ENCODE data around the gene PTPRN2.

Gene PTPRN2

DNA sequence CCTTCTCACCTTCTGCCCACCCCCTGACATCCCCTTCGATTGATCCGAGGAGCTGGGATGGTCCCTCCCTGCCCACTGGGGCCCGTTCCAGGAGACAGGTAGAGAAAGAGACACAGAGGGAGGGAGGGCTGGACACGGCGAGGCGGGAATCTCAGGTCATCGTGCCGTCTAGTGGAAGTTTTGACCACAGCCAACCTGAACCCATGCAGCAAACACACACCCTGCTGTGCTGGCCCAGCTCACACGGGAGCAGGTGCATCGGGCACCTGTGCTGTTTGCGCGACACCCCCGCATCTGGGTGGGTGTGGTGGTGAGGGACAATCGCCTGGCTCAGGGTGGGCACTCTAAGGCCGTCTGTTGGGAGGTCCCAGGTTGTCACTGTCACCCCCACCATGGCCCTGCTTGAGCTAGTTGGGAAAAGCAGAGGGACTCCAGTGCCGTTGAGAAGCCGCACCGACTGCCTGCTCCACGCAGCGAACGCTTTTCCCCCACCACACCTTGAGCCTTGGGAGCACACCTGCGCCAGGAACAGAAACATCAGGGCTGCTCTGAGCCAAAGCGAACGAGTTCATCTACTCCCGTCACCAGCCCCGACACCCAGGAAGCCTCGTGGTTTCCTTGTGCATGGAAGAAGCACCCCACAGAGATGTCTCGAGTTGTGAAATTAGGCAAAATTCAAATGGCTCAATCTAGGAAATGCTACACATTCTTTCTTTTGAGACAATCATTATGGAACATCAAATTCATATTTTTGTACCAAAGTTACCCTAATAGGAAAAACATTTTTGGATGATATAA is 965.0 kb downstream of the PTPRN2 start:
- DNase-seq (ENCODE audit: low spot score in 2 of 2), result no peak
- peaks cover 4% of the 10 kb centered on the region for H3K36me3 Mint-ChIP-seq (ENCODE audit: insufficient read depth)
- peaks cover 38% of the 10 kb centered on the region for H3K27me3 Mint-ChIP-seq
- ATAC-seq (replicated peaks; ENCODE audit: extremely low read depth, poor library complexity, severe bottlenecking), result no peak
- H3K4me1 Mint-ChIP-seq, result peaks cover 12% of the 10 kb centered on the region
- no peak overlapping the region for H3K4me3 Mint-ChIP-seq
- no peaks in the 10 kb centered on the region for H3K9me3 Mint-ChIP-seq
- H3K27ac Mint-ChIP-seq (ENCODE audit: low read depth), result no peak overlapping the region

DNA sequence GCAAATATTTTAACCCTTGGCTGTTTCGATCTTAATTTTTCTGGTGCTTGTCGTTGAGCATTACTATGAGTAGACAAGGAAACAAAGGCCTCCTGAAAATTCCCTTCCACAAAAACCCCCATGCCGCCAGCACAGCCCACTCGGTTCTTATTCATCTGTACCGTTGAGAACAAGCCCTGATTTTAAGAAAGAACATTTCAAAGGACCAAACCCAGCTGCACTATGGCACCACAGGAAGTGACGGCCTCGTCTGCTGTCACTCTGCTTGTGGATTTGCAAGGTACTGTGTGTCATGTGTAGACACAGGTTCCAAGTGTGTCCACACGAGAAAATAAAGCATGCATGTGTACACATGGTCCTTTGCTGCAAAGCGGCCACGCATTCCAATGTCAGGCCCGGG is 965.6 kb downstream of the PTPRN2 start:
- DNase-seq (ENCODE audit: low spot score in 2 of 2) (no peak), ATAC-seq (replicated peaks; ENCODE audit: extremely low read depth, poor library complexity, severe bottlenecking) (peak; percentile 22)
- Mint-ChIP-seq H3K27ac (ENCODE audit: low read depth) (no peak overlapping the region), H3K27me3 (peaks cover 32% of the 10 kb centered on the region), H3K4me1 (peaks cover 10% of the 10 kb centered on the region), H3K9me3 (no peaks in the 10 kb centered on the region), H3K36me3 (ENCODE audit: insufficient read depth) (peaks cover 4% of the 10 kb centered on the region), H3K4me3 (no peak overlapping the region)

DNA sequence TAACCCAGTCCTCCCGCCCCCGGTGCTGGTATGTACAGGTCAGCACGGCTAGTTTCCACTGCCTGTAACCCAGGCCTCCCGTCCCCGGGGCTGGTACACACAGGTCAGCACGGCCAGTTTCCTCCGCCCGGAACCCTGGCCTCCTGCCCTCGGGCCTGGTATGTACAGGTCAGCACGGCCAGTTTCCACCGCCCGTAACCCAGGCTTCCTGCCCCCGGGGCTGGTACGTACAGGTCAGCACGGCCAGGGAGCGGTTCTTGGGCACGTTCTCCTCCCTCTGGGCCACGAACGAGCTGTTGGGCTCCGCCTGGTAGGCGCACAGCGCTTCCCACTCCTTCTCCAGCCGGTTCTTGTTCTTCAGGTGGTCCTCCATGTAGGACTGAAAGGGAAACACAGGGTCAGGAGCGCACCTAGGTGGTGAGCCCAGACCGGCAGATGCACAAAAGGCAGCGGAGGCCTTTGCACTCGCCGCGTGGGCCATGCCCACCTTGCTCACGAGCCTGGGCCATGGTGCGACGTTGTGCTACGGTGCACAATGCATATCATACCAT is 966.4 kb downstream of the PTPRN2 start:
- Mint-ChIP-seq H3K4me3 (no peak overlapping the region), H3K27ac (ENCODE audit: low read depth) (no peak overlapping the region), H3K4me1 (peaks cover 2% of the 10 kb centered on the region), H3K9me3 (no peaks in the 10 kb centered on the region), H3K36me3 (ENCODE audit: insufficient read depth) (peaks cover 2% of the 10 kb centered on the region), H3K27me3 (peaks cover 24% of the 10 kb centered on the region)
- no peak for DNase-seq (ENCODE audit: low spot score in 2 of 2)
- no peak for ATAC-seq (replicated peaks; ENCODE audit: extremely low read depth, poor library complexity, severe bottlenecking)

DNA sequence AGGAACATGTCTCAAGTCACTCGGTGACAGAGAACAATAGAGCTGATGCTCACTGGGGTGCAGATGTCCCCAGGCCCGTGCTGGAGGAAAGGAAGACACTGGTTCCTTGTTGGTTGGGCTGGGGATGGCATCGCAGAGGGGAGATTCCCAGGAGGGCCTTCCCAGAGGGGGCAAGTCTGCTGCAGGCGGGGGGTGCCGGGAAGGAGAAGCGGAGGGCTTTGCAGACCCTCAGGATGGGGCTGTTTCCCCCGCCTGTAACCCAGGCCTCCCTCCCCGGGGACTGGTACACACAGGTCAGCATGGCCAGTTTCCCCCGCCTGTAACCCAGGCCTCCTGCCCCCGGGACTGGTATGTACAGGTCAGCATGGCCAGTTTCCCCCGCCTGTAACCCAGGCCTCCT is 967.0 kb downstream of the PTPRN2 start:
- no peak overlapping the region for H3K27ac Mint-ChIP-seq (ENCODE audit: low read depth)
- no peak for ATAC-seq (replicated peaks; ENCODE audit: extremely low read depth, poor library complexity, severe bottlenecking)
- DNase-seq (ENCODE audit: low spot score in 2 of 2), result no peak
- peaks cover 20% of the 10 kb centered on the region for H3K27me3 Mint-ChIP-seq
- H3K9me3 Mint-ChIP-seq, result no peaks in the 10 kb centered on the region
- no peaks in the 10 kb centered on the region for H3K4me1 Mint-ChIP-seq
- no peak overlapping the region for H3K4me3 Mint-ChIP-seq
- peaks cover 2% of the 10 kb centered on the region for H3K36me3 Mint-ChIP-seq (ENCODE audit: insufficient read depth)

DNA sequence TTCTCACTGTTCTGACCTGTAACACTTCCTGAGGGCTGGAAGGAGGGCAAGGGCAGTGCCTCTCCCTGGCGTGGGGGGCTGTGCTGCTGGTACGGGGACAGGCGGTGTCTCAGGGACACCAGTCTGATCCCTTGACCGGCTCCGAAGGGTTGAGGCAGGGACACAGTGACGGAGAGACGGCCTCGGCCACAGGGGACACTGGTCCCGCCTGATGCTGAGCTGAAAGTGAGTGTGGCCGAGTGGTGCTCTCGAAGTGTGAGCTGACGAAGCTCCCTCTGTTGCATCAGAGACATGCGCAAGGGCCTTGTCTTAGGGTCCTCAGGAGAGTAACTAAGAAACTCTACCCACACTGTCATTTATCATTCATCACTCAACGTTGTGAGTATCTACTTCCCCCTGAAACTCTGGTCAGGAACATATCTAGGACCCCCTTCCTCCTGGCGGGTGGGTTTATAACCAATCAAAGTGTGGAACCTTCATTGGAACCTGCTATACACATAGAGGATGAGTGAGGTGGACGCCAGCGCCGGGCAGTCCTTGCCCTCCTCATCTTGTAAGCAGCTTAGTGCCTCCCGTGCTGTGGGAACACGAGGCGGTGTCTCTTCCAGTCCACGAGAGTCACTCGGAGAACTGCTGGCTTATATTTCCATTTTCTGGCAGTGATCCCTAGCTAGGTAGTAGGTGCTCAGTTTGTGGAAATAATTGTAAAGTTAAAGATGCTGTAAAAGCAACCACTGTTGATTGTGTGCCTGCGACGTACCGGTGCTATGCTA is 967.7 kb downstream of the PTPRN2 start:
- Mint-ChIP-seq H3K27ac (ENCODE audit: low read depth) (no peak overlapping the region), H3K4me3 (no peak overlapping the region), H3K4me1 (no peaks in the 10 kb centered on the region), H3K9me3 (no peaks in the 10 kb centered on the region), H3K36me3 (ENCODE audit: insufficient read depth) (peaks cover 2% of the 10 kb centered on the region), H3K27me3 (peaks cover 20% of the 10 kb centered on the region)
- no peak for ATAC-seq (replicated peaks; ENCODE audit: extremely low read depth, poor library complexity, severe bottlenecking)
- DNase-seq (ENCODE audit: low spot score in 2 of 2), result no peak

DNA sequence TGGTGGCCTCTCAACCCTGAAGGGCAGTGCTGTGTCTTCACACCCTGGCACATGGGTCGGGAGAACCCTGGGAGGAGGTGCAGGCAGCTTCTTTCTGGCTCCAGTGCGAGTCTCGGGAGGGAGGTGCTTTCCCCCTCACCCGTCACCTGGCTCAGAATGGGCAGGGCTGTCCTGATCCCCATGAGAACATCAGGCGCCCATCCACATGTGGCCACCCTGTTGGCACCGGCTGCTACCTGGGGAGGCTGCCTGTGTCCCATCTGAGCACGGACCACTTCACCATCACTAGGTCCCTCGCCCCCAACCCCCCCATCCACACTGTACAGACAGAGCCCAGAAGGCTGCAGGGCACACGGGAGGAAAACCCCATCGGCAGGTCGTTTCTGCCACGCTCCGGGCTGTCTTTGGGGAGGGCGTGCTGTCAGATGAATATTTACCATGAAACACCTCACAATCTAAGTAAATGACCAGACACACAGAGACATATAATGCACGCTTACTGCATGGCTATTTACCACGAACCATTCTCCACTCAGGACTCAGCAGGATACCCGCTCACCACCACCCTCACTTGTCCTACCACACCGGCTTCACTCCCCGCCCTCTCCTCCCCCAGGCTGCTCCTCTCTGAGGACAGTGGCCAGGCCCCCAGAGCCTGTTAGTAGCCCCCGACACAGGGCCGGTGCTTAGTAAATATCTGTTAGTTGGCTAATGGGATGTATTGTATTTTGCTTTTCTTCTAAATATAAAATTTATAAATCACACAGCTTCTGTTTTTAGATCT is 968.6 kb downstream of the PTPRN2 start:
- Mint-ChIP-seq H3K4me1 (peaks cover 6% of the 10 kb centered on the region), H3K27me3 (peaks cover 18% of the 10 kb centered on the region), H3K36me3 (ENCODE audit: insufficient read depth) (peaks cover 2% of the 10 kb centered on the region), H3K9me3 (no peaks in the 10 kb centered on the region), H3K4me3 (no peak overlapping the region), H3K27ac (ENCODE audit: low read depth) (no peak overlapping the region)
- no peak for DNase-seq (ENCODE audit: low spot score in 2 of 2)
- ATAC-seq (replicated peaks; ENCODE audit: extremely low read depth, poor library complexity, severe bottlenecking), result no peak

DNA sequence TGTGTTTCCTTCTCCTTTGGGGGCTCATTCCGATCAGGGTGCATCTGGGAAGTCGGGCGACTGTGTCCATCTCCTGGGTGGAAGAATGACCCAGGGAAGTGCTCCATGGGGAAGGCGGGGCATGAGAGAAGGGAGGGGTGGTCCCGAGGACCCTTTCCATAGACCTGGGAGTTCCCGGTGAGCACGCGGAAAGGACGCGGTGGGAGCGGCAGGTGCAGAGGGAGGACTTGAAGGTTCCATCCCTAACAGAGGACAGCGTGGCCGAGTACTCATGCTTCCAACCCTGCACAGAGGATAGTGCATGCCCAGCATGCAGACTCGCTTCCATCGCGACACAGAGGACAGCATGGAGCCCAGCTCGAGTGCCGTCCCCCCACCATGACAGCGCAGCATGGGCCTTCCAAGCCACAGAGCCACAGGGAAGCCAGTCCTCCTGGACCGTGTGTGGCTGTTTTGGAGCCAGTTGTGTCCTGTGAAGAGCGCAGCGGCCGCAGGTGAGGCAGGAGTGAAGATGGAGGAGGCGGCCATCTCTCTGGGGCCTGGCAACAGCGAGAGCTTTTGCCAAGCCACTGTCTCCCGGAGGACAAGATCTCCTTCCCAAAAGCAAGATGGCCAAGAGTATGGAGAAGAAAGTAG is 969.4 kb downstream of the PTPRN2 start:
- H3K27ac Mint-ChIP-seq (ENCODE audit: low read depth), result no peak overlapping the region
- no peaks in the 10 kb centered on the region for H3K9me3 Mint-ChIP-seq
- no peak overlapping the region for H3K4me3 Mint-ChIP-seq
- ATAC-seq (replicated peaks; ENCODE audit: extremely low read depth, poor library complexity, severe bottlenecking) (no peak), DNase-seq (ENCODE audit: low spot score in 2 of 2) (no peak)
- peaks cover 9% of the 10 kb centered on the region for H3K4me1 Mint-ChIP-seq
- peaks cover 2% of the 10 kb centered on the region for H3K36me3 Mint-ChIP-seq (ENCODE audit: insufficient read depth)
- H3K27me3 Mint-ChIP-seq, result peaks cover 11% of the 10 kb centered on the region

DNA sequence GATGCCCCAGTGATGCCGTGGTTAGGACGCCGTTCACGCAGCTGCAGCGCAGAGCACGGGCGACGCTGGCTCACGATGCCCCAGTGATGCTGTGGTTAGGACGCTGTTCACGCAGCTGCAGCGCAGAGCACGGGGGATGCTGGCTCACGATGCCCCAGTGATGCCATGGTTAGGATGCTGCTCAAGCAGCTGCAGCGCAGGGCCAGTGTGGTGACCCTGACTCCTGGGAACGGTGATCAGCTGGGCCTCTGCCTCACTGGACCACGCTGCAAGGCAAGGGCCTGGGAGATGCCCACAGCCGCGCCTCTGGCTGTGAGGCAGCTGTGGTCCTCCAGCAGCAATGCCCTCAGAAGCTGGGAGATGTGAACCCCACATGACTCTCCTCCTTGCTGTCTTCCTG is 970.2 kb downstream of the PTPRN2 start:
- DNase-seq (ENCODE audit: low spot score in 2 of 2), result no peak
- Mint-ChIP-seq H3K27me3 (peaks cover 9% of the 10 kb centered on the region), H3K9me3 (no peaks in the 10 kb centered on the region), H3K4me3 (no peak overlapping the region), H3K27ac (ENCODE audit: low read depth) (no peak overlapping the region), H3K36me3 (ENCODE audit: insufficient read depth) (peaks cover 4% of the 10 kb centered on the region), H3K4me1 (peaks cover 11% of the 10 kb centered on the region)
- no peak for ATAC-seq (replicated peaks; ENCODE audit: extremely low read depth, poor library complexity, severe bottlenecking)

DNA sequence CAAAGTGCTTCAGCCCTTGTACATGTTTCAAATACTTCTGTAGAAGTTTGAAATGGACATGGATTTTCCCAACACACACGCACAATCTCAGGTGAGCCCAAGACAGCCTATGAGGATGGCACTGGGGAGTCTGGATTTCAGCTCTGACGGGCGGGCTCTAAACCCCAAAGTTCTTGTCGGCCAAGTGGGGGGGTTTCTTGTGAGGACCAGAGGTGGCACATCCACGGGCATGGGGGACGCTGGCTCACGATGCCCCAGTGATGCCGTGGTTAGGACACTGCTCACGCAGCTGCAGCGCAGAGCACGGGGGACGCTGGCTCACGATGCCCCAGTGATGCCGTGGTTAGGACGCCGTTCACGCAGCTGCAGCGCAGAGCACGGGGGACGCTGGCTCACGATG is 970.7 kb downstream of the PTPRN2 start:
- DNase-seq (ENCODE audit: low spot score in 2 of 2) (no peak), ATAC-seq (replicated peaks; ENCODE audit: extremely low read depth, poor library complexity, severe bottlenecking) (no peak)
- Mint-ChIP-seq H3K4me3 (no peak overlapping the region), H3K4me1 (peaks cover 16% of the 10 kb centered on the region), H3K36me3 (ENCODE audit: insufficient read depth) (peaks cover 2% of the 10 kb centered on the region), H3K9me3 (no peaks in the 10 kb centered on the region), H3K27me3 (peaks cover 5% of the 10 kb centered on the region), H3K27ac (ENCODE audit: low read depth) (no peak overlapping the region)

DNA sequence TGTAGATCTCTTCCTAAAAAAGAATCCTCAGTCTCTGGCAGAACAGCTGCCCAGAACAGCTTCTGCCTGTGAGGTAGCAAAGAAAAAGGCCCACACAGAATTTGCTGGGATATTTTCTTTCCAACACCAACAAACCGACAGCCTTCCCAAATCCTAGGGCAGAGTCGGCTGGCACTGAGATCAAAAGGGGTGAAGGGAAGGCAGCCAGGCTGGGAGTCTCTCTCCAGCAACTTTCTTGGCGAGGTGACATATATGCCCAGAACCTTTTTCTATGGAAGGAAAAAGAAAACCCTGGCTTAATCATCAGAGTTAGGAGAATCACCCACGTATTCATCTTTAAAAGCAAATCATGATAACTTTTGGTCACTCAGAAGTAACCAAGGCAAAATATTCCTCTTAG is 971.2 kb downstream of the PTPRN2 start:
- peaks cover 4% of the 10 kb centered on the region for H3K36me3 Mint-ChIP-seq (ENCODE audit: insufficient read depth)
- no peak overlapping the region for H3K27ac Mint-ChIP-seq (ENCODE audit: low read depth)
- H3K27me3 Mint-ChIP-seq, result no peaks in the 10 kb centered on the region
- H3K4me1 Mint-ChIP-seq, result peaks cover 17% of the 10 kb centered on the region
- no peak for ATAC-seq (replicated peaks; ENCODE audit: extremely low read depth, poor library complexity, severe bottlenecking)
- DNase-seq (ENCODE audit: low spot score in 2 of 2), result no peak
- no peak overlapping the region for H3K4me3 Mint-ChIP-seq
- H3K9me3 Mint-ChIP-seq, result no peaks in the 10 kb centered on the region

DNA sequence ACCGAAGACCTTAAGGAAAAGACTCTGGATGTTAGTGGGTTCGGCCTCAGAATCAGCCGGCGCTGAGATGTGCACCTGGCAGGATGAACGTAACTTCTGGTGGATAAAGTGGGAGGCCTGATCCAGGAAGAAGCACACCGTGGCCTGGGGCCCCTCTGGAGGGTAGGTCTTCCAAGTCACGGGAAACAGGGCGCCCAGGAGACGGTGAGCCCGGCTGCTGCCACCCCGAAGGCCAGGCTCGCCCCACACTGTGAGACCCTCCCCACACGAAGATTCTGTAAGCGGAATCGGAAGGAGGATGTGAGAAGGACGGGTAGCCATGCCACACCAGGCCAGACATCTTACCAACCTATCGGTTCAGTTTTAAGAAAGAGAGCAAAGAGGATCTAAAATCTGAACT is 971.8 kb downstream of the PTPRN2 start:
- Mint-ChIP-seq H3K27me3 (no peaks in the 10 kb centered on the region), H3K9me3 (no peaks in the 10 kb centered on the region), H3K36me3 (ENCODE audit: insufficient read depth) (peaks cover 8% of the 10 kb centered on the region), H3K4me3 (no peak overlapping the region), H3K27ac (ENCODE audit: low read depth) (no peak overlapping the region), H3K4me1 (peaks cover 21% of the 10 kb centered on the region)
- DNase-seq (ENCODE audit: low spot score in 2 of 2) (no peak), ATAC-seq (replicated peaks; ENCODE audit: extremely low read depth, poor library complexity, severe bottlenecking) (no peak)

All from central memory CD8-positive, alpha-beta T cell (primary cell).